RWPE1 (cell line): ENCODE data around the gene WDFY4.

ENCODE experiments used
- CTCF ChIA-PET: fragments of 350-600 bp; sonication (Branson Sonifier 250); formaldehyde crosslinking; extraction: SDS; loops from one replicate; lab custom pipeline; 2021; lab: Yijun Ruan, JAX
- POLR2A ChIA-PET: fragments of 400-600 bp; formaldehyde crosslinking; extraction: SDS; loops from one replicate; lab custom pipeline; 2020; ENCODE audit warnings: antibody characterized with exemption; ENCODE audit not compliant: low non-redundant PET; lab: Yijun Ruan, JAX
- DNase-seq: peaks from one replicate; pipeline ENCODE4 v3.0.0; 2012; ENCODE audit warnings: low spot score
- H3K27ac ChIP-seq: fragments of 450-650 bp; 2 replicates; pipeline ENCODE4 v1.5.1; 2017
- CTCF ChIP-seq: fragments of 450-650 bp; conservative IDR thresholded peaks from 2 replicates; pipeline ENCODE4 v1.5.1; 2017; ENCODE audit warnings: low read depth, mild to moderate bottlenecking

WDFY4 gene

DNA sequence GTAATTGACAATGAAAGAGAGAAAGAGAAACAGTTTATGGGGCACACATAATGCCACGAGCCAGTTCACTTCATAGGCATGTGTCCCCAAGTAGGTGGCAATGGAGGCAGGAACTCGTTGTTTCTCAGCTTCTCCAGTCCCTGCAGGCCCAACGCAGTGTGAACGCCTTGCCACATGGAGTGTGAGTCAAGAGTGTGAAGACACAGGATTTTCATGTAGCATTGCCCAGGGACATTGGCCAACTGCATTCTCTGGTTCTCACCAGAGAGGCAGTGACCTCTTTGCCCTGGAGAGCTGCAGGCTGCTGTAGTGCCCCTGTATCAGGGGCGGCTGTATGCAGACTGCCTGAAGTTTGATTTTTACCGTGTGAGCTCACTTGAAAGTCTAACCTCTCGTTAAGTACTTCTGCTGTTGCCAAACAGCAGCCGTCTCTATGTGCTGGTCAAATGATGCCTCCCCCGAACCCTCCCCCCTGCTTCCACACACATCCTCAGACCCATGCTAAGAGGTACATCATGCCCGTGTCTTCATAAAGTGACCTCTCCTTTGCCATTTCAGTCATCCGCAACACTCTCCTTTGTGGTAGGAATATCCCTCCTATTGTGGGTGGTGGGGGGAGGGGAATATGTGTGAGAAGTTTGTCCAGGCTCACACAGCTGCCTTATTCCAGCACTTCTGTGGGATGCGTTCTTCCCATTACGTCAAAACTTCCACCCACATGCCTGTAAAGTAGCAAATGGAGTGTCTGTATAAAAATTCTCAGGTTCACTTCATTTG lies 242.3 kb downstream of the WDFY4 start:
- no peak overlapping the region for H3K27ac ChIP-seq
- no peak for TF ChIP-seq CTCF
- CTCF ChIA-PET = no interaction called here
- POLR2A ChIA-PET = no interaction called here
- no peak for DNase-seq

DNA sequence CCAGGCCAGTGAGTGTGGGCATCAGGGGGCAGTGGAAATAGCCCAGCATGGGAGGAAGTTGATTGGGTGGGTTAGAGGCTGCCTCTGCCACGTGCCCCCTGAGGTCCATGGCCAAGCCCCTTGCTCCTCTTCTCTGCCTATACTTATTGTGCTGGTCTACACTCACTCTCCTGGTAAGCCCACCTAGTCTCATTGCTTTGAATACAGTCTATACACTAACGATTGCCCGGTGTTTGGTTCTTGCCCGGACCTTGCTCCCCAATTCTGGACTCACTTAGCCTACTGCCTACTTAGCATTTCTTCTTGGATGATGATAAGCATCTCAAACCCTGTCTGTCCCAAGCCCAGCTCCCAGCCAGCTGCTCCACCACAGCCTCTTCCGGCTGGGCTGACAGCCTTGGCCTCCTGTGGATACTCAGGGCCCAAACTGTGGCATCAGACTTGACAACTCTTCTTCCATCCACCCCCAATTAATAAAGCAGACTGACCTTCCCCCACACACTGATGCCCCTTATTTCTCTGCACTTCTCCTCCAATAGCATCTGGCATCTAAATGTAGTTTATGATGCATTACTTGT lies 244.8 kb downstream of the WDFY4 start:
- ChIA-PET POLR2A (no interaction called here), CTCF (no interaction called here)
- DNase-seq = no peak
- no peak overlapping the region for H3K27ac ChIP-seq
- TF ChIP-seq CTCF = no peak

- no peak overlapping the region for H3K27ac ChIP-seq
- no peak for DNase-seq
- POLR2A ChIA-PET = no interaction called here
- no peak for TF ChIP-seq CTCF
- CTCF ChIA-PET = no interaction called here
These were observed 246.5 kb downstream of the WDFY4 start for GRCh38 chr10:48931188-48931587.

DNA sequence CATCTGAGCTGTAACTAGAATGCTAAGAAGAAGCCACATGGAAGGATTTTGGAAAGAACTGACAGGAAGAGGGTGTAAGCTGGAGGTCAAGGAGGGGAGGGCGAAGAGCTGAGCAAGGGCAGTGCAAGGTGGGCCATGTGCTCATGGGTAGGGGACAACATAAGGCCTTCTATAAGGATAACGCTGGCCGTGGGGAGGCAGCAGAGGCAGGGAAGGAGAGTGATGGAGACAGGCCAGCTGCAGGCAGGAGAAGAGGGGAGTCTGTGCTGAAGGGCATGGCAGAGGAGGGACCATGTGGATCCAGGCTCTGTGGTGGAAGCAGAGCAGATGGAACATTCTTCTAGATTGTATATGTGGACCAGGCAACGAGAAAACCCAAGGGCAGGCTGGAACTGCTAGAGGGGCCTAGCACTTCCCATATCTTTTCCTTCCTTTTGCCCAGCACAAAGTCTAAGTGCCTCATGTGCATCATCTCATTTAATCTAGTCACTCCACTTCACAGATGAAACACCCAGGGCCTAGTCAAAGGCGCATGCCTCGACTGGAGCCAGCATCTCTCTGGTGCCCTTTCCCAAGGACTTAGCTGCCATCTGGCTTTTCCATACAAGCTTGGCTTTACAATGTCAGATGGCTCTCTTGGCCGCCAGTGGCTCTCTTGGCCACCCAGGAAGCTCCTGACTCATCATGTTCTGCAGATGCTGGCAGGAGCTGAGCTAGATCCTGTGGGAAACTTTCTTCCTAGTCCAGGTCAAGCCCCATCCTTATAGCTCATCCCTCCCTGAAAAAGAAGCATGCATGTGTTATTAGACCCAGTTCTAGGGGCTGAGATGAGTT lies 248.4 kb downstream of the WDFY4 start:
- CTCF ChIA-PET = interaction anchor here (0.5 to 0.6 kb wide), 3 partner anchors 61 to 1701 kb away, joined by 3 to 4 read pairs (median 4); no protein-coding TSS in a partner anchor
- DNase-seq = no peak
- no peak overlapping the region for H3K27ac ChIP-seq
- POLR2A ChIA-PET = no interaction called here
- no peak for TF ChIP-seq CTCF

DNA sequence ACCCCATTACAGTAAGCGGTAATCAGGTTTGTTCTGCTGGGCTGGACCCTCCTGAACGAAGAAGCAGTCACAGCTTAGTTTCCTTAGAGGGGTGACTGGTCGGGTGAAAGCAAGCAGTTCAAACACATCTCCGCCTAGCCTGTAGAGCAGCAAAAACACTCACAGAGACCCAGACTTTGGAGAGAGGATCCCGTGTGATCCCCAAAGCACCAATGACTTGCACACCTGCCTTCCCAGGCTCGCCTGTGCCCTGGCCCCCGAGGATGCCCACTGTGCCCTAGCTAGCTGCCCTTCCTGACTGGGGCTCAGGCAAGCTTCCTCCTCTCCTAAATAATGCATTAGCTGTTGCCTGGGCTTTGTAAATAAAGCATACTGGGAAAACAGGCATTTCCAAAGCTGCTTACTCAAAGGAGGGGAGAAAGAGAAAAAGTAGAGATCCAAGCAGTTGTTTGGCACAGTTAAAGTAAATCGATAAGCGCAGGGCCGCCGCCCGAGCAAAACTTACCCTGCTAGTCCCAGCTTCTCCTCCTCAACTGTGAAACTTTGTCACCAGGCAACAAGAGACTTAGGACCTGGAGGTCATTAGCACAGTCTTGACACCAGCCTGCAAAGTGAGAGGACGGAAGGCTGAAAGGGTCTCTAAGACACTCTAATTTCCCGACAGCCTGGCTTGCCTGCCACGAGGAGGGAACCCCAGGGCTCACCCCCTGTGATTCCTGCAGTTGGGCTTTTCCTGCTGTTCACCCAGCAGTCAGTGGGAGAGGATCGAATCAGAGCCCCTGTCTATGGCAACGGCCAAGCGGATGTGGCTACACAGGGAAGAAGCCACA lies 250.2 kb downstream of the WDFY4 start:
- CTCF ChIA-PET = interaction anchor here (0.7 kb wide), 1 partner anchor 251 kb away, joined by 3 read pairs; no protein-coding TSS in a partner anchor
- POLR2A ChIA-PET = no interaction called here
- TF ChIP-seq CTCF = no peak

More for the DNA sequence above, 250.2 kb downstream of the WDFY4 start:
- H3K27ac ChIP-seq = no peak overlapping the region
- no peak for DNase-seq
